LNCaP clone FGC (cell line): ENCODE measurements around the gene CD82.

Experiments used
- DNase-seq: peaks from one replicate; pipeline ENCODE4 v3.0.0-alpha.2; 2011; ENCODE audit warnings: low read depth
- H3K4me3 ChIP-seq: 2 replicates; pipeline ENCODE4 v1.5.1; 2011; ENCODE audit warnings: mild to moderate bottlenecking, low read depth, low read length, control low read depth
- TF ChIP-seq, protein P1 (sequence below): IDR thresholded peaks from 2 replicates; pipeline ENCODE4 v1.5.1; 2012; ENCODE audit warnings: mild to moderate bottlenecking; ENCODE audit not compliant: control insufficient read depth, insufficient read depth; ENCODE audit errors: extremely low read depth

CD82 gene

DNA sequence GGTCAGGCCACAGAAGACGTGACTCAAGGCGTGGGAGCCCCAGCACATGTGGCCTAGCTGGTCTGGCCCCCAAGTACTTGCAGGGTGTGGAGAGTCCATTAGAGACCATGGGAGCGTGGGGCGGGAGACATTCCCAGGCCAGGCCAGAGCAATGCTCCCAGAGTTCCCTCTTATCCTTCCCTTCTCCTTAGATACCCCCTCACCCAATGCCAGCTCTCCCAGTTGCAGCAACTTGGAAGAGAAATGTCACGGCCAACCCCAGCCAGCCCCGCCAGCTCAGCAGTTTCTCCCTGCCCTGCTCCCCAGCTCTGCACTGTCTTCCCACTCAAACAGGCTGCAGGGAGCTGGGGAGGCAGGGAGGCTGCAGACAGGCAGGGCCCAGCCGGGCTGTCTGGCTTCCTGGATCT lies 95.9 kb downstream of the CD82 start:
- TF ChIP-seq, protein P1, sequence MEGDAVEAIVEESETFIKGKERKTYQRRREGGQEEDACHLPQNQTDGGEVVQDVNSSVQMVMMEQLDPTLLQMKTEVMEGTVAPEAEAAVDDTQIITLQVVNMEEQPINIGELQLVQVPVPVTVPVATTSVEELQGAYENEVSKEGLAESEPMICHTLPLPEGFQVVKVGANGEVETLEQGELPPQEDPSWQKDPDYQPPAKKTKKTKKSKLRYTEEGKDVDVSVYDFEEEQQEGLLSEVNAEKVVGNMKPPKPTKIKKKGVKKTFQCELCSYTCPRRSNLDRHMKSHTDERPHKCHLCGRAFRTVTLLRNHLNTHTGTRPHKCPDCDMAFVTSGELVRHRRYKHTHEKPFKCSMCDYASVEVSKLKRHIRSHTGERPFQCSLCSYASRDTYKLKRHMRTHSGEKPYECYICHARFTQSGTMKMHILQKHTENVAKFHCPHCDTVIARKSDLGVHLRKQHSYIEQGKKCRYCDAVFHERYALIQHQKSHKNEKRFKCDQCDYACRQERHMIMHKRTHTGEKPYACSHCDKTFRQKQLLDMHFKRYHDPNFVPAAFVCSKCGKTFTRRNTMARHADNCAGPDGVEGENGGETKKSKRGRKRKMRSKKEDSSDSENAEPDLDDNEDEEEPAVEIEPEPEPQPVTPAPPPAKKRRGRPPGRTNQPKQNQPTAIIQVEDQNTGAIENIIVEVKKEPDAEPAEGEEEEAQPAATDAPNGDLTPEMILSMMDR: no peak

More for the DNA sequence above, 95.9 kb downstream of the CD82 start:
- no peak overlapping the region for H3K4me3 ChIP-seq
- DNase-seq: no peak
